ENCODE data around the gene PLCD3. TPM values are rescaled to one million over a fixed set of nuclear protein-coding genes. Genes with fewer than 3 reads are reported as not detected.

PLCD3 gene
- total RNA-seq, 6 experiments from 2014 or later = 2.0 to 26.4 (median 3.0) TPM

- DNase-seq = no peak
- H3K4me3 ChIP-seq = no peak overlapping the region
- H3K4me1 ChIP-seq = no peaks in the 10 kb centered on the region
- no peaks in the 10 kb centered on the region for H3K9me3 ChIP-seq
- no peak overlapping the region for H3K27ac ChIP-seq
- peaks cover 0 to 71% (median 43%) of the 10 kb centered on the region in 4 donors for H3K36me3 ChIP-seq
- intact Hi-C loops (cut with DNase I) = loop anchor here in 1 of 2 donors (10.0 kb wide), 1 partner anchor 71 kb away; no protein-coding TSS in a partner anchor
- ATAC-seq = no peak
- no peaks in the 10 kb centered on the region for H3K27me3 ChIP-seq
- TF ChIP-seq, protein P1, sequence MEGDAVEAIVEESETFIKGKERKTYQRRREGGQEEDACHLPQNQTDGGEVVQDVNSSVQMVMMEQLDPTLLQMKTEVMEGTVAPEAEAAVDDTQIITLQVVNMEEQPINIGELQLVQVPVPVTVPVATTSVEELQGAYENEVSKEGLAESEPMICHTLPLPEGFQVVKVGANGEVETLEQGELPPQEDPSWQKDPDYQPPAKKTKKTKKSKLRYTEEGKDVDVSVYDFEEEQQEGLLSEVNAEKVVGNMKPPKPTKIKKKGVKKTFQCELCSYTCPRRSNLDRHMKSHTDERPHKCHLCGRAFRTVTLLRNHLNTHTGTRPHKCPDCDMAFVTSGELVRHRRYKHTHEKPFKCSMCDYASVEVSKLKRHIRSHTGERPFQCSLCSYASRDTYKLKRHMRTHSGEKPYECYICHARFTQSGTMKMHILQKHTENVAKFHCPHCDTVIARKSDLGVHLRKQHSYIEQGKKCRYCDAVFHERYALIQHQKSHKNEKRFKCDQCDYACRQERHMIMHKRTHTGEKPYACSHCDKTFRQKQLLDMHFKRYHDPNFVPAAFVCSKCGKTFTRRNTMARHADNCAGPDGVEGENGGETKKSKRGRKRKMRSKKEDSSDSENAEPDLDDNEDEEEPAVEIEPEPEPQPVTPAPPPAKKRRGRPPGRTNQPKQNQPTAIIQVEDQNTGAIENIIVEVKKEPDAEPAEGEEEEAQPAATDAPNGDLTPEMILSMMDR (IDR thresholded peaks at IDR 0.05) = no peak
- 77% methylated on average over 2 of the region's 5 CpGs for WGBS (ENCODE audit: insufficient coverage, low coverage, low lambda C conversion rate, missing lambda C conversion rate)
Observed at GRCh38 chr17:45106096-45106495, 26.2 kb downstream of the PLCD3 start.

DNA sequence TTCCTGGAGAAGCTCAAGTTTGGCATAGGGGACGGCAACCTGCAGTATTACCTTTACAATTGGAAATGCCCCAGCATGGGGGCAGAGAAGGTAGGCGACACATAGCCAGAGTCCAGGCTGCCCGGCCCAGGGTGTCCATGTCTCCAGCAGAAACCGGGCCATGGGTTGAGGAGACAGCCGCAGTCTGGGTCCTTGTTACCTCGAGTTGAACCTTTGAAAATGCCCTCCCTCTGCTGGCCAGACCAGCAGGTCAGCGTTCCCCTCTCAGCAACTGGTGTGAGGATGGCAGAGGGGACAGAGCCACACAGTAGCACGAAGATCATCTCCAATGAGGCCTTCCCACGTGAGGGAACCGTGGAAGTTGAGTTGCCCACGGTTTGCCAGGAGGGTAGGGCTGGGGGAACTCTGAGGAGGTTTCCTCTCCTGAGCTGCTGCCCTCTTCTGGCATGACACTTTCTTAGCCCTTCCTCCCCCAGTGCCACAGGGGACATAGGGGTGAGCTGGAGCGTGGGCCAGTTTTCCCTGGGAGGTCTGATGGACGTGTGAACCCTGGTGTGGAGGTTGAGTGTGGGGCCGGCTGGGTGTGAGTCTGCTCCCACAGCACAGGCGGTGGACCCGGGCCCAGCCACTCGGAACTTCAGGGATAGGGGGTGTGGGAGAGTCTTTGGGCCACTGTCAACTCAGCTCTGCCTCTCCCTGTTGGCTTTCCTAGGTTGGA, 27.2 kb downstream of the PLCD3 start:
- no peak overlapping the region for H3K27ac ChIP-seq
- no peaks in the 10 kb centered on the region for H3K4me1 ChIP-seq
- no peaks in the 10 kb centered on the region for H3K9me3 ChIP-seq
- 77% methylated on average over 3 of the region's 17 CpGs for WGBS (ENCODE audit: insufficient coverage, low coverage, low lambda C conversion rate, missing lambda C conversion rate)
- H3K4me3 ChIP-seq = no peak overlapping the region
- no peak for TF ChIP-seq POLR2A (IDR thresholded peaks at IDR 0.05)
- TF ChIP-seq, protein P1 (IDR thresholded peaks at IDR 0.05) = no peak
- intact Hi-C loops (cut with DNase I) = loop anchor here (5.0 to 10.0 kb wide), 2 partner anchors 70 to 73 kb away; no protein-coding TSS in a partner anchor
- peaks cover 0 to 78% (median 44%) of the 10 kb centered on the region in 4 donors for H3K36me3 ChIP-seq
- no peak for ATAC-seq
- no peaks in the 10 kb centered on the region for H3K27me3 ChIP-seq
- DNase-seq = peak in 1 of 3 donors; percentile 42

GRCh38 chr17:45104497-45104896, 27.8 kb downstream of the PLCD3 start:
- 100% methylated on average over 2 of the region's 6 CpGs for WGBS (ENCODE audit: insufficient coverage, low coverage, low lambda C conversion rate, missing lambda C conversion rate)
- Histone ChIP-seq H3K4me3 (no peak overlapping the region), H3K9me3 (no peaks in the 10 kb centered on the region), H3K4me1 (no peaks in the 10 kb centered on the region), H3K27ac (no peak overlapping the region), H3K36me3 (peaks cover 0 to 84% (median 46%) of the 10 kb centered on the region in 4 donors), H3K27me3 (no peaks in the 10 kb centered on the region)
- intact Hi-C loops (cut with DNase I) = loop anchor here (5.0 to 10.0 kb wide), 2 partner anchors 70 to 72 kb away; no protein-coding TSS in a partner anchor
- DNase-seq = no peak
- TF ChIP-seq, protein P1 (IDR thresholded peaks at IDR 0.05) = no peak
- TF ChIP-seq POLR2A (IDR thresholded peaks at IDR 0.05) = no peak
- ATAC-seq = no peak

- intact Hi-C loops (cut with DNase I) = loop anchor here (5.0 to 10.0 kb wide), 2 partner anchors 69 to 72 kb away; no protein-coding TSS in a partner anchor
- no peaks in the 10 kb centered on the region for H3K27me3 ChIP-seq
- TF ChIP-seq POLR2A (IDR thresholded peaks at IDR 0.05) = no peak
- TF ChIP-seq, protein P1 (IDR thresholded peaks at IDR 0.05) = no peak
Observed at GRCh38 chr17:45104029-45104428, 28.3 kb downstream of the PLCD3 start.

More at GRCh38 chr17:45104029-45104428, 28.3 kb downstream of the PLCD3 start:
- no peak overlapping the region for H3K4me3 ChIP-seq
- DNase-seq (no peak), ATAC-seq (no peak)
- no peak overlapping the region for H3K27ac ChIP-seq
- 71% methylated on average over 2 of the region's 8 CpGs for WGBS (ENCODE audit: insufficient coverage, low coverage, low lambda C conversion rate, missing lambda C conversion rate)
- peaks cover 0 to 89% (median 47%) of the 10 kb centered on the region in 4 donors for H3K36me3 ChIP-seq
- no peaks in the 10 kb centered on the region for H3K9me3 ChIP-seq
- no peaks in the 10 kb centered on the region for H3K4me1 ChIP-seq

Measured in right lobe of liver (tissue), 6 donors.